GM12873 (cell line): Measurements from ENCODE around the gene ACACB.

ENCODE experiments used
- CTCF ChIP-seq: IDR thresholded peaks from 2 replicates; pipeline ENCODE4 v1.5.1; 2012; ENCODE audit warnings: low read depth, mild to moderate bottlenecking, moderate library complexity, low read length, control low read depth; ENCODE audit not compliant: insufficient read depth; ENCODE audit errors: missing control alignments

ACACB gene

GRCh38 chr12:109131154-109132050, 15.0 kb downstream of the ACACB start:
- no peak for TF ChIP-seq CTCF

- peak; percentile 51 for TF ChIP-seq CTCF
Observed at GRCh38 chr12:109134186-109134917, 18.0 kb downstream of the ACACB start.

- TF ChIP-seq CTCF = no peak
Observed at GRCh38 chr12:109137055-109137454, 20.7 kb downstream of the ACACB start.

GRCh38 chr12:109139360-109139759, 23.0 kb downstream of the ACACB start:
- no peak for TF ChIP-seq CTCF

- no peak for TF ChIP-seq CTCF
Observed at GRCh38 chr12:109139791-109140190, 23.4 kb downstream of the ACACB start.

GRCh38 chr12:109140560-109140959, 24.2 kb downstream of the ACACB start:
- TF ChIP-seq CTCF = no peak

GRCh38 chr12:109144224-109144623, 27.8 kb downstream of the ACACB start:
- no peak for TF ChIP-seq CTCF
